Measurements from ENCODE around the gene FIS1.

Gene FIS1

DNA sequence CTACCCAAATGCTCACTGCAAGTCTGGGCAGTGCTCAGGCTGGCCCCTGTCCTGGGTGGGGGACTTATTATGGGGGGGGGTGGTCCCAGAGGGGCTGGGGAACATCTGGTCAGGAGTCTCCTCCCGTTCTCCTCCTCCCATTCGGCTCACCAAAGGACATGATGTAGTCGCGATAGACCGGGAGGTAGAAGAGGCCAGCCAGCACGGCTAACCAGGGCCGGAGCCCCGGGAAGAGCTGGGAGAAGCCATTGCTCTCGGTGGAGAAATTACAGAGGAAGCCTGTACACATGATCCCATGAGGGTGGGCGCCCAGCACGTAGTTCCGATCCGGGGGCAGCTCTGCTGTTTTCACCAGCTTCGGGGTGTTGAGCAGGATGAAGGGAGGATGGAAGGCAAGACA is 46.4 kb downstream of the FIS1 start:
- no peak for DNase-seq (ENCODE audit: low spot score)
- in situ Hi-C loops (cut with MboI; ENCODE audit: low sequenced_read_pairs, unreplicated experiment), result loop anchor here (10.0 kb wide), 1 partner anchor 54 kb away; no protein-coding TSS in a partner anchor
- TF ChIP-seq, protein P1, sequence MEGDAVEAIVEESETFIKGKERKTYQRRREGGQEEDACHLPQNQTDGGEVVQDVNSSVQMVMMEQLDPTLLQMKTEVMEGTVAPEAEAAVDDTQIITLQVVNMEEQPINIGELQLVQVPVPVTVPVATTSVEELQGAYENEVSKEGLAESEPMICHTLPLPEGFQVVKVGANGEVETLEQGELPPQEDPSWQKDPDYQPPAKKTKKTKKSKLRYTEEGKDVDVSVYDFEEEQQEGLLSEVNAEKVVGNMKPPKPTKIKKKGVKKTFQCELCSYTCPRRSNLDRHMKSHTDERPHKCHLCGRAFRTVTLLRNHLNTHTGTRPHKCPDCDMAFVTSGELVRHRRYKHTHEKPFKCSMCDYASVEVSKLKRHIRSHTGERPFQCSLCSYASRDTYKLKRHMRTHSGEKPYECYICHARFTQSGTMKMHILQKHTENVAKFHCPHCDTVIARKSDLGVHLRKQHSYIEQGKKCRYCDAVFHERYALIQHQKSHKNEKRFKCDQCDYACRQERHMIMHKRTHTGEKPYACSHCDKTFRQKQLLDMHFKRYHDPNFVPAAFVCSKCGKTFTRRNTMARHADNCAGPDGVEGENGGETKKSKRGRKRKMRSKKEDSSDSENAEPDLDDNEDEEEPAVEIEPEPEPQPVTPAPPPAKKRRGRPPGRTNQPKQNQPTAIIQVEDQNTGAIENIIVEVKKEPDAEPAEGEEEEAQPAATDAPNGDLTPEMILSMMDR (IDR thresholded peaks at IDR 0.05; ENCODE audit: borderline replicate concordance, control extremely low read depth, extremely low read depth, insufficient read depth, missing control alignments), result no peak

DNA sequence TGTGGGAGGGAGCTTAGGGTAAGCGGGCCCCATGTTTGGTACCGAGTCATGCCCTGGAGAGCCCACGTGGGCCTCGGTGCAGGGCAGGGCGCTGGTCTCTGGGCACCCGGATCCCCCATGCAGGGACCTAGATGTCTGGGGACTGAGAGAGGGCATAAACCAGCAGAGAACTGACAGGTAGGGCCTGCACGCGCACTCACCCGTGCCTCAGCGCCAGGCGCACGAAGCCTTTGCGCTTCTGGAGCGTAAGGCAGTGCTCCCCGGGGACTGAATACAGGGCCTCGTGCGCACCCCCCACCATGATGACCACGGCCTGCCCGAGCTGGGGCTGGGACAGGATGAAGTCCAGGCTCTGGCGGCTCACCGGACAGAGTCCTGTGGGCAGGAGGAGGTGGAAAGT is 46.9 kb downstream of the FIS1 start:
- DNase-seq (ENCODE audit: low spot score), result no peak
- in situ Hi-C loops (cut with MboI; ENCODE audit: low sequenced_read_pairs, unreplicated experiment), result loop anchor here (10.0 kb wide), 1 partner anchor 53 kb away; no protein-coding TSS in a partner anchor
- TF ChIP-seq, protein P1 (IDR thresholded peaks at IDR 0.05; ENCODE audit: borderline replicate concordance, control extremely low read depth, extremely low read depth, insufficient read depth, missing control alignments), result no peak

DNA sequence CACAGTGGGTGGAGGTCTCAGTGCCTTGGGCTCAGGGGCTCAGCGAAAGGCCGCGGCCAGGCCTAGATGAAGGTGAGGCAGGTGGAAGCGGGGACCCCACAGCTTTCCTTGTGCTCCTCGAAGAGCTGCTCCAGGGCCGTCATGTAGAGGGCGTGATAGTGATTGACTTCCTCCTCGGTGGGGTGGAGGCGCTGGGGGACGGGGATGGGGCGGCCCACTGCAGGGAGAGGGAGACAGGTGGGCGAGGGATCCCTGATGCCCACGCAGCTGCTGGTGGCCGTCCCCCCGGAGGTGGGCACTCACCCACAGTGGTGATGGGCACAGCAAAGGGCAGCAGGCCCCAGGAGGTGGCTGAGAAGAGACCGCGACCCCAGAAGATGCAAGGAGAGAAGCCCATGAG is 49.0 kb downstream of the FIS1 start:
- DNase-seq (ENCODE audit: low spot score), result no peak
- TF ChIP-seq, protein P1 (IDR thresholded peaks at IDR 0.05; ENCODE audit: borderline replicate concordance, control extremely low read depth, extremely low read depth, insufficient read depth, missing control alignments), result no peak
- in situ Hi-C loops (cut with MboI; ENCODE audit: low sequenced_read_pairs, unreplicated experiment), result loop anchor here (10.0 kb wide), 1 partner anchor 51 kb away; no protein-coding TSS in a partner anchor

Measured in GM13976 (cell line).